GM12878 (cell line): Measurements from ENCODE around the gene PDCD1LG2. TPM values are rescaled to one million over a fixed set of nuclear protein-coding genes. Genes with fewer than 3 reads are reported as not detected.

ENCODE experiments used
- ATAC-seq: fragments of 200-7000 bp; cut with Tn5 transposase; 3 replicates; pipeline ENCODE4 v1.9.1; 2020; ENCODE audit warnings: mild to moderate bottlenecking, moderate library complexity
- BruUV-seq: library from RNA; stranded (reverse); fragments of 400-500 nt; replicated peaks from 2 replicates; lab custom pipeline; 2021; lab: Mats Ljungman, UMichigan
- CTCF ChIA-PET: fragments of 300-600 bp; sonication (Branson Sonifier 250); formaldehyde crosslinking; extraction: SDS; loops from one replicate; lab custom pipeline; 2021; ENCODE audit warnings: inconsistent platforms; lab: Yijun Ruan, JAX
- POLR2A ChIA-PET: fragments of 350-600 bp; formaldehyde crosslinking; extraction: SDS; loops from one replicate; lab custom pipeline; 2021; ENCODE audit warnings: inconsistent platforms; lab: Charles Lee
- RAD21 ChIA-PET: fragments of 300-600 bp; sonication (Branson Sonifier 250); formaldehyde crosslinking; loops from one replicate; lab custom pipeline; 2023; ENCODE audit warnings: antibody characterized with exemption; ENCODE audit not compliant: unreplicated experiment; lab: Charles Lee
- SMC1A ChIA-PET: fragments of 300-600 bp; sonication (Branson Sonifier 250); formaldehyde crosslinking; loops from one replicate; lab custom pipeline; 2023; ENCODE audit not compliant: unreplicated experiment, uncharacterized antibody; lab: Charles Lee
- DNase-seq: peaks from one replicate; pipeline ENCODE4 v3.0.0-alpha.2; 2011; ENCODE audit warnings: low read depth, low spot score
- FAIRE-seq: peaks from 3 replicates; lab custom pipeline; 2011; peaks lifted over from hg19 to GRCh38; lab: Jason Lieb, UNC
- H2AFZ ChIP-seq: 2 replicates; pipeline ENCODE4 v1.6.0; 2011; ENCODE audit warnings: low read depth, low read length, control low read depth; ENCODE audit not compliant: control insufficient read depth
- H3K27ac ChIP-seq: 2 replicates; pipeline ENCODE4 v1.5.1; 2011; ENCODE audit warnings: control low read depth; ENCODE audit not compliant: control insufficient read depth, insufficient read depth
- H3K27me3 ChIP-seq, 2 experiments: replicated peaks in 1 of 2; 2 replicates each; pipeline versions ENCODE4 v1.6.0 to v1.6.1; 2011; ENCODE audit warnings: low read length in 1 of 2; ENCODE audit not compliant: control insufficient read depth in 2 of 2, insufficient read depth in 2 of 2
- H3K36me3 ChIP-seq, 2 experiments: 2 replicates each; pipeline ENCODE4 v1.5.1; 2011; ENCODE audit warnings: low read length in 1 of 2; ENCODE audit not compliant: control insufficient read depth in 2 of 2, insufficient read depth in 2 of 2
- H3K4me1 ChIP-seq: 2 replicates; pipeline ENCODE4 v1.6.1; 2011; ENCODE audit warnings: mild to moderate bottlenecking, low read length, moderate library complexity, mixed read lengths; ENCODE audit not compliant: control insufficient read depth, insufficient read depth
- H3K4me2 ChIP-seq: 2 replicates; pipeline ENCODE4 v1.6.0; 2011; ENCODE audit warnings: control low read depth; ENCODE audit not compliant: control insufficient read depth, insufficient read depth
- H3K4me3 ChIP-seq: fragments of 200-600 bp; sonication (generic); 2 replicates; pipeline ENCODE4 v1.5.1; 2016
- H3K79me2 ChIP-seq: 2 replicates; pipeline ENCODE4 v1.6.0; 2011; ENCODE audit warnings: low read length; ENCODE audit not compliant: control insufficient read depth, insufficient read depth
- H3K9ac ChIP-seq: 2 replicates; pipeline ENCODE4 v1.8.0; 2011; ENCODE audit warnings: low read length, control low read depth, mixed read lengths; ENCODE audit not compliant: control insufficient read depth, insufficient read depth
- H3K9me3 ChIP-seq: replicated peaks from 3 replicates; pipeline ENCODE4 v1.5.1; 2011; ENCODE audit warnings: mild to moderate bottlenecking, low read length; ENCODE audit not compliant: control insufficient read depth, insufficient read depth
- H4K20me1 ChIP-seq: 2 replicates; pipeline ENCODE4 v1.6.0; 2011; ENCODE audit not compliant: control insufficient read depth, insufficient read depth
- BACH1 ChIP-seq: fragments of 450-650 bp; IDR thresholded peaks from 2 replicates; pipeline ENCODE4 v1.6.1; 2017; ENCODE audit warnings: mild to moderate bottlenecking, borderline replicate concordance
- BCL3 ChIP-seq: IDR thresholded peaks from 2 replicates; pipeline ENCODE4 v1.6.1; 2011; ENCODE audit warnings: borderline replicate concordance, low read depth, mild to moderate bottlenecking, moderate library complexity, low read length; ENCODE audit not compliant: insufficient read depth, poor library complexity, severe bottlenecking
- NR2C1 ChIP-seq: fragments of 450-650 bp; IDR thresholded peaks from 2 replicates; pipeline ENCODE4 v1.6.1; 2017; ENCODE audit warnings: antibody characterized with exemption, mild to moderate bottlenecking, moderate library complexity
- NR2F1 ChIP-seq: fragments of 450-650 bp; conservative IDR thresholded peaks from 2 replicates; pipeline ENCODE4 v1.6.1; 2017; ENCODE audit warnings: mild to moderate bottlenecking
- POLR2AphosphoS5 ChIP-seq: IDR thresholded peaks from 2 replicates; pipeline ENCODE4 v1.6.1; 2011; ENCODE audit warnings: mild to moderate bottlenecking, low read length, inconsistent platforms
- RCOR1 ChIP-seq: conservative IDR thresholded peaks from 2 replicates; pipeline ENCODE4 v1.6.1; 2012; ENCODE audit warnings: low read depth, low read length, improper control_type of control experiment
- SREBF1 ChIP-seq: IDR thresholded peaks from 2 replicates; pipeline ENCODE4 v1.6.1; 2012; ENCODE audit warnings: mild to moderate bottlenecking, low read length
- WGBS: methylation state at CpG from one replicate; pipeline ENCODE4 v1.1.6; 2016; ENCODE audit warnings: low lambda C conversion rate; ENCODE audit not compliant: insufficient replicate concordance, insufficient coverage; ENCODE audit errors: missing lambda C conversion rate; 5-methylcytosine and 5-hydroxymethylcytosine counted together
- in situ Hi-C: fragments of 300-500 bp; cut with MboI; formaldehyde crosslinking; loops from 9 replicates; pipeline ENCODE4 v1.14.3; 2018; ENCODE audit warnings: mixed read lengths
- intact Hi-C: fragments of 100-400 bp; cut with micrococcal nuclease; formaldehyde crosslinking; loops from one replicate; pipeline ENCODE4 v1.14.2; 2022; ENCODE audit not compliant: unreplicated experiment
- polyA plus RNA-seq, 11 experiments: library from polyadenylated mRNA; depleted of rRNA in 4 of 11; unstranded in 6 of 11; stranded (reverse) in 5 of 11; fragments of >200 nt; fragmentation: Nextera tagmentation in 4 of 11; fragmentation: Illumina TruSeq in 1 of 11; extraction: Ambion mirVana in 4 of 11; extraction: Trizol in 1 of 11; gene quantifications; 1 replicate in 1 of 11; 2 replicates in 10 of 11; pipeline versions ENCODE4 v1.2.1 to v1.2.3, GENCODE V29; 2011 to 2016; ENCODE audit warnings: inconsistent platforms in 2 of 11, missing spikeins in 2 of 11, low read depth in 1 of 11
- total RNA-seq, 4 experiments: library from RNA; depleted of rRNA in 3 of 4; stranded (reverse); fragments of >200 nt in 3 of 4; fragmentation: Illumina TruSeq in 1 of 4; extraction: Trizol in 1 of 4; gene quantifications; 2 replicates each; pipeline versions ENCODE4 v1.2.1 to v1.2.3, GENCODE V29; 2013 to 2021
- TF ChIP-seq, protein P1 (sequence below): fragments of 450-650 bp; IDR thresholded peaks from 2 replicates; pipeline ENCODE4 v1.6.1; 2016; ENCODE audit warnings: mild to moderate bottlenecking
- TF ChIP-seq, protein P2 (sequence below): fragments of 450-650 bp; IDR thresholded peaks from 2 replicates; pipeline ENCODE4 v1.6.1; 2018; ENCODE audit warnings: mild to moderate bottlenecking, low read depth, moderate library complexity; ENCODE audit not compliant: partially characterized antibody
- TF ChIP-seq, protein P3 (sequence below): IDR thresholded peaks from 2 replicates; pipeline ENCODE4 v1.6.1; 2011; ENCODE audit warnings: low read depth, low read length, improper control_type of control experiment, borderline replicate concordance
- TF ChIP-seq, protein P4 (sequence below): fragments of 450-650 bp; IDR thresholded peaks from 2 replicates; pipeline ENCODE4 v1.6.1; 2017; ENCODE audit warnings: mild to moderate bottlenecking, low read depth, inconsistent platforms; ENCODE audit not compliant: poor library complexity, severe bottlenecking

Gene PDCD1LG2
- total and polyA plus RNA-seq, 10 of the 15 experiments (the other 5 are each of a cell fraction or from before 2014, with no cell fraction given) = 1.5 to 37.3 (median 3.0) TPM

- H3K27me3 ChIP-seq = no peaks in the 10 kb centered on the region
- ChIA-PET CTCF (interaction anchor here (0.8 to 3.4 kb wide), 5 partner anchors 9 to 116 kb away, joined by 3 to 16 read pairs (median 8); partner anchors contain the start of gene CD274), SMC1A (interaction anchor here (1.2 to 25.5 kb wide), 12 partner anchors 8 to 128 kb away, joined by 4 to 389 read pairs (median 6); partner anchors contain the start of genes CD274, PDCD1LG2 and PLGRKT), RAD21 (interaction anchor here (0.8 to 18.6 kb wide), 9 partner anchors 12 to 115 kb away, joined by 3 to 164 read pairs (median 6); no protein-coding TSS in a partner anchor), POLR2A (interaction anchor here (0.6 to 3.9 kb wide), 11 partner anchors 14 to 605 kb away, joined by 3 to 30 read pairs (median 4); partner anchors contain the start of gene PDCD1LG2)
- no TSS peak for BruUV-seq
- H3K9me3 ChIP-seq = peaks cover 2% of the 10 kb centered on the region; the same call in 2 of the 3 replicates
- no peak overlapping the region for H3K4me3 ChIP-seq
- whole genome bisulfite sequencing = 30% methylated on average over 6 of the region's 6 CpGs
- ATAC-seq (peak; percentile 91), FAIRE-seq (no peak), DNase-seq (peak; percentile 91)
- no peaks in the 10 kb centered on the region for H3K79me2 ChIP-seq
- H3K4me2 ChIP-seq = peak overlapping the region; percentile 81
- no peaks in the 10 kb centered on the region for H4K20me1 ChIP-seq
- H2AFZ ChIP-seq = peak overlapping the region; percentile 69
- peaks cover 39% of the 10 kb centered on the region for H3K4me1 ChIP-seq
- H3K27ac ChIP-seq = peak overlapping the region; percentile 80
- H3K9ac ChIP-seq = peak overlapping the region; percentile 49
- in situ Hi-C loops (no loop called here), intact Hi-C loops (loop anchor here (2.0 kb wide), 1 partner anchor 17 kb away; no protein-coding TSS in a partner anchor)
- H3K36me3 ChIP-seq = no peaks in the 10 kb centered on the region; a peak in 2 of 4 replicates
- TF ChIP-seq NR2C1 = no peak
- no peak for TF ChIP-seq RCOR1
- TF ChIP-seq SREBF1 = no peak
- no peak for TF ChIP-seq POLR2AphosphoS5
- TF ChIP-seq BCL3 = no peak
- TF ChIP-seq, protein P1, sequence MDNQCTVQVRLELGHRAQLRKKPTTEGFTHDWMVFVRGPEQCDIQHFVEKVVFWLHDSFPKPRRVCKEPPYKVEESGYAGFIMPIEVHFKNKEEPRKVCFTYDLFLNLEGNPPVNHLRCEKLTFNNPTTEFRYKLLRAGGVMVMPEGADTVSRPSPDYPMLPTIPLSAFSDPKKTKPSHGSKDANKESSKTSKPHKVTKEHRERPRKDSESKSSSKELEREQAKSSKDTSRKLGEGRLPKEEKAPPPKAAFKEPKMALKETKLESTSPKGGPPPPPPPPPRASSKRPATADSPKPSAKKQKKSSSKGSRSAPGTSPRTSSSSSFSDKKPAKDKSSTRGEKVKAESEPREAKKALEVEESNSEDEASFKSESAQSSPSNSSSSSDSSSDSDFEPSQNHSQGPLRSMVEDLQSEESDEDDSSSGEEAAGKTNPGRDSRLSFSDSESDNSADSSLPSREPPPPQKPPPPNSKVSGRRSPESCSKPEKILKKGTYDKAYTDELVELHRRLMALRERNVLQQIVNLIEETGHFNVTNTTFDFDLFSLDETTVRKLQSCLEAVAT = peak; percentile 93
- peak; percentile 71; the same call in 1 of the 2 replicates for TF ChIP-seq BACH1
- TF ChIP-seq NR2F1 = 0 out of 2 replicates have a peak, but pooled peaks have one; percentile 14
- TF ChIP-seq, protein P2, sequence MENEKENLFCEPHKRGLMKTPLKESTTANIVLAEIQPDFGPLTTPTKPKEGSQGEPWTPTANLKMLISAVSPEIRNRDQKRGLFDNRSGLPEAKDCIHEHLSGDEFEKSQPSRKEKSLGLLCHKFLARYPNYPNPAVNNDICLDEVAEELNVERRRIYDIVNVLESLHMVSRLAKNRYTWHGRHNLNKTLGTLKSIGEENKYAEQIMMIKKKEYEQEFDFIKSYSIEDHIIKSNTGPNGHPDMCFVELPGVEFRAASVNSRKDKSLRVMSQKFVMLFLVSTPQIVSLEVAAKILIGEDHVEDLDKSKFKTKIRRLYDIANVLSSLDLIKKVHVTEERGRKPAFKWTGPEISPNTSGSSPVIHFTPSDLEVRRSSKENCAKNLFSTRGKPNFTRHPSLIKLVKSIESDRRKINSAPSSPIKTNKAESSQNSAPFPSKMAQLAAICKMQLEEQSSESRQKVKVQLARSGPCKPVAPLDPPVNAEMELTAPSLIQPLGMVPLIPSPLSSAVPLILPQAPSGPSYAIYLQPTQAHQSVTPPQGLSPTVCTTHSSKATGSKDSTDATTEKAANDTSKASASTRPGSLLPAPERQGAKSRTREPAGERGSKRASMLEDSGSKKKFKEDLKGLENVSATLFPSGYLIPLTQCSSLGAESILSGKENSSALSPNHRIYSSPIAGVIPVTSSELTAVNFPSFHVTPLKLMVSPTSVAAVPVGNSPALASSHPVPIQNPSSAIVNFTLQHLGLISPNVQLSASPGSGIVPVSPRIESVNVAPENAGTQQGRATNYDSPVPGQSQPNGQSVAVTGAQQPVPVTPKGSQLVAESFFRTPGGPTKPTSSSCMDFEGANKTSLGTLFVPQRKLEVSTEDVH = no peak
- TF ChIP-seq, protein P3, sequence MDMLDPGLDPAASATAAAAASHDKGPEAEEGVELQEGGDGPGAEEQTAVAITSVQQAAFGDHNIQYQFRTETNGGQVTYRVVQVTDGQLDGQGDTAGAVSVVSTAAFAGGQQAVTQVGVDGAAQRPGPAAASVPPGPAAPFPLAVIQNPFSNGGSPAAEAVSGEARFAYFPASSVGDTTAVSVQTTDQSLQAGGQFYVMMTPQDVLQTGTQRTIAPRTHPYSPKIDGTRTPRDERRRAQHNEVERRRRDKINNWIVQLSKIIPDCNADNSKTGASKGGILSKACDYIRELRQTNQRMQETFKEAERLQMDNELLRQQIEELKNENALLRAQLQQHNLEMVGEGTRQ = no peak
- TF ChIP-seq, protein P4, sequence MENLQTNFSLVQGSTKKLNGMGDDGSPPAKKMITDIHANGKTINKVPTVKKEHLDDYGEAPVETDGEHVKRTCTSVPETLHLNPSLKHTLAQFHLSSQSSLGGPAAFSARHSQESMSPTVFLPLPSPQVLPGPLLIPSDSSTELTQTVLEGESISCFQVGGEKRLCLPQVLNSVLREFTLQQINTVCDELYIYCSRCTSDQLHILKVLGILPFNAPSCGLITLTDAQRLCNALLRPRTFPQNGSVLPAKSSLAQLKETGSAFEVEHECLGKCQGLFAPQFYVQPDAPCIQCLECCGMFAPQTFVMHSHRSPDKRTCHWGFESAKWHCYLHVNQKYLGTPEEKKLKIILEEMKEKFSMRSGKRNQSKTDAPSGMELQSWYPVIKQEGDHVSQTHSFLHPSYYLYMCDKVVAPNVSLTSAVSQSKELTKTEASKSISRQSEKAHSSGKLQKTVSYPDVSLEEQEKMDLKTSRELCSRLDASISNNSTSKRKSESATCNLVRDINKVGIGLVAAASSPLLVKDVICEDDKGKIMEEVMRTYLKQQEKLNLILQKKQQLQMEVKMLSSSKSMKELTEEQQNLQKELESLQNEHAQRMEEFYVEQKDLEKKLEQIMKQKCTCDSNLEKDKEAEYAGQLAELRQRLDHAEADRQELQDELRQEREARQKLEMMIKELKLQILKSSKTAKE = peak; percentile 76
Measured at GRCh38 chr9:5566054-5566618, 55.8 kb downstream of the PDCD1LG2 start.
